Pancreas (tissue), 10 donors: Measurements from ENCODE around the gene SCUBE3. TPM values are rescaled to one million over a fixed set of nuclear protein-coding genes. Genes with fewer than 3 reads are reported as not detected.

Source experiments
- ATAC-seq, 4 donors: fragments of 200-7000 bp; cut with Tn5 transposase; one replicate each; pipeline versions ENCODE4 v1.8.0 to v1.9.1; 2020; ENCODE audit warnings: mild to moderate bottlenecking in 4 of 4, moderate library complexity in 4 of 4
- DNase-seq, 6 donors: peaks; one replicate each; pipeline ENCODE4 v3.0.0-alpha.2; 2020
- FAIRE-seq: peaks from 2 replicates; lab custom pipeline; 2012; peaks lifted over from hg19 to GRCh38; lab: Jason Lieb, UNC
- H3K27ac ChIP-seq, 4 donors: fragments of 200-600 bp; sonication (generic); 1 replicate in 3 of 4; 2 replicates in 1 of 4; pipeline versions ENCODE4 v1.5.0 to v1.8.0; 2020
- H3K27me3 ChIP-seq, 4 donors: fragments of 200-600 bp; one replicate each; pipeline ENCODE4 v1.8.0; 2021
- H3K36me3 ChIP-seq, 3 donors: fragments of 200-600 bp; sonication (generic) in 1 of 3; one replicate each; pipeline versions ENCODE4 v1.5.0 to v1.8.0; 2020 to 2021
- H3K4me1 ChIP-seq, 3 donors: fragments of 200-600 bp; one replicate each; pipeline ENCODE4 v1.8.0; 2021
- H3K4me3 ChIP-seq, 4 donors: fragments of 200-600 bp; sonication (generic) in 2 of 4; one replicate each; pipeline versions ENCODE4 v1.5.0 to v1.8.0; 2020 to 2021
- H3K9me3 ChIP-seq, 4 donors: fragments of 200-600 bp; one replicate each; pipeline ENCODE4 v1.8.0; 2021
- WGBS, 2 donors: extraction: QIAGEN DNeasy Blood & Tissue Kit; methylation state at CpG; one replicate each; pipeline ENCODE4 v1.1.7; 2013; 5-methylcytosine and 5-hydroxymethylcytosine counted together
- intact Hi-C, 3 donors: fragments of 100-400 bp; cut with DNase I; formaldehyde crosslinking; loops; one replicate each; pipeline versions ENCODE4 v1.11.1 to v1.14.2; 2022
- polyA plus RNA-seq, 2 donors: library from polyadenylated mRNA; stranded (reverse); fragments of 200-250 nt; gene quantifications; one replicate each; pipeline ENCODE4 v1.2.3, GENCODE V29; 2013
- total RNA-seq, 6 donors: library from RNA; stranded (reverse); fragmentation: NEBNext Ultra II Directional in 4 of 6; extraction: Animal tissue kit (Norgen Biotek cat#: 25700) in 4 of 6; gene quantifications; one replicate each; pipeline versions ENCODE4 v1.2.1 to v1.2.4, GENCODE V29; 2021 to 2023
- TF ChIP-seq, protein P1 (sequence below), 4 donors: fragments of 200-600 bp; sonication (generic) in 3 of 4; IDR thresholded peaks; one replicate each; pipeline versions ENCODE4 v1.5.0 to v1.8.0; 2021; ENCODE audit warnings: antibody characterized with exemption in 4 of 4
- donor health status: healthy with polysubstance abuse.
- donor health status: DM: no; HTN: no; CAD: no; lungs with moderate emphysema.
- donor health status: DM: no; HTN: no; CAD: no.
- donor health status: control.
- donor health status: control.
- donor health status: Bipolar disorder and iron deficiency.
- donor health status: DM: yes; HTN: yes; CAD: no.
- donor health status: DM: no; HTN: no; CAD: no.
- donor health status: DM: no; HTN: no; CAD: no.
- donor health status: DM: yes; HTN: yes; CAD: no.

SCUBE3 gene
- total and polyA plus RNA-seq, 8 donors, result 0.02 to 0.15 (median 0.03) TPM; not detected in 1

DNA sequence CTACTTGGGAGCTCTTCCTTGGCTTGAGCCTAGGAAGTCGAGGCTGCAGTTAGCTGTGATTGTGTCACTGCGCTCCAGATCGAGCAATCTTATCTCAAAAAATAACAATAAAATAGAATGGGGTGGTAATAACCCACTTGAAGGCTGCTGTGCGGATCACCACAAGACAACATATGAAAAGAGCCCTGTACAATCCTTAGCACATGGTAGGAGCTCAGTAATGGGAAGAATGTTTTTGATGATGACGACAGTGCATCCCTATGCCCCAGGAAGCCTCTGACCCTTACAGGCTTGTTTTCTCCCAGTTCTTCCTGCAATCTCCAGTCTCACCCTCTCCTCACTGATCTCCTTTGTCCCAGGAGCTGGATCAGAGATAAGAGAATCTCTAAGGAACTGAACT, 15.5 kb downstream of the SCUBE3 start:
- ATAC-seq (no peak), DNase-seq (no peak), FAIRE-seq (no peak)
- TF ChIP-seq, protein P1, sequence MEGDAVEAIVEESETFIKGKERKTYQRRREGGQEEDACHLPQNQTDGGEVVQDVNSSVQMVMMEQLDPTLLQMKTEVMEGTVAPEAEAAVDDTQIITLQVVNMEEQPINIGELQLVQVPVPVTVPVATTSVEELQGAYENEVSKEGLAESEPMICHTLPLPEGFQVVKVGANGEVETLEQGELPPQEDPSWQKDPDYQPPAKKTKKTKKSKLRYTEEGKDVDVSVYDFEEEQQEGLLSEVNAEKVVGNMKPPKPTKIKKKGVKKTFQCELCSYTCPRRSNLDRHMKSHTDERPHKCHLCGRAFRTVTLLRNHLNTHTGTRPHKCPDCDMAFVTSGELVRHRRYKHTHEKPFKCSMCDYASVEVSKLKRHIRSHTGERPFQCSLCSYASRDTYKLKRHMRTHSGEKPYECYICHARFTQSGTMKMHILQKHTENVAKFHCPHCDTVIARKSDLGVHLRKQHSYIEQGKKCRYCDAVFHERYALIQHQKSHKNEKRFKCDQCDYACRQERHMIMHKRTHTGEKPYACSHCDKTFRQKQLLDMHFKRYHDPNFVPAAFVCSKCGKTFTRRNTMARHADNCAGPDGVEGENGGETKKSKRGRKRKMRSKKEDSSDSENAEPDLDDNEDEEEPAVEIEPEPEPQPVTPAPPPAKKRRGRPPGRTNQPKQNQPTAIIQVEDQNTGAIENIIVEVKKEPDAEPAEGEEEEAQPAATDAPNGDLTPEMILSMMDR (IDR thresholded peaks at IDR 0.05), result no peak
- intact Hi-C loops, result no loop called here
- H3K4me3 ChIP-seq, result no peak overlapping the region
- no peaks in the 10 kb centered on the region for H3K9me3 ChIP-seq
- no peaks in the 10 kb centered on the region for H3K4me1 ChIP-seq
- H3K27ac ChIP-seq, result no peak overlapping the region
- 92 to 93% methylated on average over 5 of the region's 5 CpGs for WGBS, 2 donors
- H3K27me3 ChIP-seq, result no peaks in the 10 kb centered on the region
- no peaks in the 10 kb centered on the region for H3K36me3 ChIP-seq

DNA sequence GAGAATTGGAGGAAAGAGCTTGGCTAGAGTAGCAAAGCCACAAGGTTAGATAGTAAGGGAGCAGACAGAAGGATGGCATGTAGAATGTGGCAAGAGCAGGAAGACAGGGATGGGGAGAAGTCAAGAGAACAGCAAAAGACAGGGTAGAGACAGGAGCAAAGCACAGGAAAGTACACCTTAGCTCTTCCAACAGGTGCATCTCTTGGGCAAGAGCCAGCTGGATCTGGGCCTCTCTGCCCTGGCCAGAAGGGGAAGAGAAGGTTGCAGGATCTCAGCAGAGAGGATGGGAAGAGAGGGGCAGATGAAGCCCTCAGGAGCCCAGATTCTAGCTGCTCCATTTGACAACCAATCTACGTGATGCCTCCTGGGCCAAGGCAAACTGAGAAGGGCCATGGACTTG, 16.7 kb downstream of the SCUBE3 start:
- H3K27me3 ChIP-seq, result no peaks in the 10 kb centered on the region
- H3K36me3 ChIP-seq, result no peaks in the 10 kb centered on the region
- intact Hi-C loops, result no loop called here
- H3K4me3 ChIP-seq, result no peak overlapping the region
- no peak overlapping the region for H3K27ac ChIP-seq
- 98 to 100% methylated on average over 1 of the region's 1 CpG for WGBS, 2 donors
- FAIRE-seq (no peak), ATAC-seq (no peak), DNase-seq (no peak)
- TF ChIP-seq, protein P1 (IDR thresholded peaks at IDR 0.05), result no peak
- no peaks in the 10 kb centered on the region for H3K4me1 ChIP-seq
- H3K9me3 ChIP-seq, result no peaks in the 10 kb centered on the region

DNA sequence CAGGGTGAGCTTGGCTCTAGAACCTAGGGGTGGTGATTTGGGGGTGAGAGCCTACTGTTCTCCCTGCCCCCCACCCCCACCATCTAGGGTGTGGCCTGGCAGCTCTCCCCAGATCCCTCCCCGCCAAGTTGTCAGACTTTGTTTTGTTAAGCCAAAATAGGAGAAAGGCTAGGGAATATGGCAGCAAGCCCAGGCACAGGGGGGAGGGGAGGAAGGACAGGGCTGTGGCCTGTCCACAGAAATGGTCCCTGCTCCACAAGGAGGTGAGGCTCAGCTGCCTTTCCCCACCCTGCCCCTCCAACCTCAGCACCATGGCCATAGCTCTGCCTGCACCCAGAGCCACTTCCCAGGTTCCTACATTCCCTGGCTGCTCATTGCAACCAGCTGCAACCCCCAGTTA, 17.2 kb downstream of the SCUBE3 start:
- DNase-seq (peak in 1 of 6 donors; percentile 20), FAIRE-seq (no peak), ATAC-seq (peak in 1 of 4 donors; percentile 26)
- TF ChIP-seq, protein P1 (IDR thresholded peaks at IDR 0.05), result no peak
- Histone ChIP-seq H3K4me3 (no peak overlapping the region), H3K36me3 (no peaks in the 10 kb centered on the region), H3K9me3 (no peaks in the 10 kb centered on the region), H3K27ac (no peak overlapping the region), H3K27me3 (no peaks in the 10 kb centered on the region), H3K4me1 (no peaks in the 10 kb centered on the region)
- intact Hi-C loops, result no loop called here
- 50 to 58% methylated on average over 1 of the region's 1 CpG for WGBS, 2 donors

DNA sequence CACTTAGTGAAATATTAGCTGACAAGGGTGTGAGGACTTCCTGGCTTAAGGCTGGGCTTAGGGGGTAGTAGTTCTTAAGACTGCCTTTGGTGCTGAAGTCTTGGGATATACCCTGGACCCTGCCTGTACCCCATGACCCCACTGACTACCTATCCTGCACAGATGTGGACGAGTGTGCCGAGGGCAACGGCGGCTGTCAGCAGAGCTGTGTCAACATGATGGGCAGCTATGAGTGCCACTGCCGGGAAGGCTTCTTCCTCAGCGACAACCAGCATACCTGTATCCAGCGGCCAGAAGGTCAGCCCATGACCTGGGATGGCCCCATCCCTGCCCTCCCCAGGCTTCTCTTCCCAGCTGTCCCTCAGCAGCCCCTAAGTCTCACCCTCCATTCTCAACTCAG, 17.8 kb downstream of the SCUBE3 start:
- no peak overlapping the region for H3K27ac ChIP-seq
- intact Hi-C loops, result no loop called here
- DNase-seq (no peak), ATAC-seq (no peak), FAIRE-seq (no peak)
- no peaks in the 10 kb centered on the region for H3K4me1 ChIP-seq
- TF ChIP-seq, protein P1 (IDR thresholded peaks at IDR 0.05), result no peak
- no peaks in the 10 kb centered on the region for H3K9me3 ChIP-seq
- H3K27me3 ChIP-seq, result no peaks in the 10 kb centered on the region
- WGBS, 2 donors, result 94 to 96% methylated on average over 7 of the region's 7 CpGs
- no peak overlapping the region for H3K4me3 ChIP-seq
- no peaks in the 10 kb centered on the region for H3K36me3 ChIP-seq

DNA sequence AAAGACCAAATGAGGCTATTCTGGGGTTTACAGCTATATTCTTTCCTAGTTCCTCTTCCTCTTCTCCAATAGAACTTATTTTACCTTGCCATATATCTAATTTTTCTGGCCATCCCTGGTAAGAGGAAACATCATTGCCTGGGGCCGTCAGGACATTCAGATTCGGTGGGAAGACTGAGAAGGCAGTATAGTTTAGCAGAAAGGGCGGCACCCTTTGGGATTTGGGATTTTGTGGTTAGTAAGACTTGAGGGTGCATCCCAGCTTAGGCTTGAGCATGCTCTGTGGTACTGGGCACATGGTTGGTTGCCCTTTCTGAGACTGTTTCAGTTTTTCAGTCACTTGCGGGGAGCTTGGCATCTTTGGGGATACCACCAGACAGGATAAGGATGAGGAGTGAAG, 21.1 kb downstream of the SCUBE3 start:
- H3K36me3 ChIP-seq, result no peaks in the 10 kb centered on the region
- no peak for DNase-seq
- FAIRE-seq, result no peak
- 67 to 72% methylated on average over 4 of the region's 4 CpGs for WGBS, 2 donors
- no peaks in the 10 kb centered on the region for H3K27me3 ChIP-seq
- H3K4me1 ChIP-seq, result no peaks in the 10 kb centered on the region
- no peak overlapping the region for H3K27ac ChIP-seq
- TF ChIP-seq, protein P1 (IDR thresholded peaks at IDR 0.05), result no peak
- no peaks in the 10 kb centered on the region for H3K9me3 ChIP-seq
- ATAC-seq, result no peak
- intact Hi-C loops, result no loop called here
- no peak overlapping the region for H3K4me3 ChIP-seq
